Epithelial cell of proximal tubule (primary cell): ENCODE measurements around the gene TINCR. TPM values are rescaled to one million over a fixed set of nuclear protein-coding genes. Genes with fewer than 3 reads are reported as not detected.

ENCODE experiments used
- DNase-seq: peaks from one replicate; pipeline ENCODE4 v3.0.0-alpha.2; 2011; ENCODE audit warnings: low read depth
- H3K4me3 ChIP-seq: 2 replicates; pipeline ENCODE4 v1.5.1; 2011; ENCODE audit warnings: low read depth, mild to moderate bottlenecking, low read length
- CTCF ChIP-seq: conservative IDR thresholded peaks from 2 replicates; pipeline ENCODE4 v1.5.1; 2012; ENCODE audit warnings: low read depth, mild to moderate bottlenecking, low read length
- total RNA-seq: library from RNA; depleted of rRNA; stranded (reverse); fragments of >200 nt; gene quantifications from 2 replicates; pipeline ENCODE4 v1.2.3, GENCODE V29; 2015

TINCR gene
- total RNA-seq, 1 donor from 2014 or later = not detected

GRCh38 chr19:5559804-5560133 lies 8.0 kb downstream of the TINCR start:
- no peak overlapping the region for H3K4me3 ChIP-seq
- no peak for TF ChIP-seq CTCF
- no peak for DNase-seq

- no peak for TF ChIP-seq CTCF
- no peak overlapping the region for H3K4me3 ChIP-seq
- DNase-seq = no peak
These were observed 9.6 kb downstream of the TINCR start for GRCh38 chr19:5558101-5558621.

- H3K4me3 ChIP-seq = no peak overlapping the region
- DNase-seq = no peak
- TF ChIP-seq CTCF = no peak
These were observed 10.1 kb downstream of the TINCR start for GRCh38 chr19:5557691-5558090.

- no peak for TF ChIP-seq CTCF
- no peak for DNase-seq
- no peak overlapping the region for H3K4me3 ChIP-seq
These were observed 12.9 kb downstream of the TINCR start for GRCh38 chr19:5554828-5555227.

- TF ChIP-seq CTCF = no peak
- H3K4me3 ChIP-seq = no peak overlapping the region
- DNase-seq = no peak
These were observed 13.9 kb downstream of the TINCR start for GRCh38 chr19:5553892-5554291.

- TF ChIP-seq CTCF = peak; percentile 70
- H3K4me3 ChIP-seq = no peak overlapping the region
- no peak for DNase-seq
These were observed 19.9 kb downstream of the TINCR start for GRCh38 chr19:5547881-5548280.

GRCh38 chr19:5545984-5546383 lies 21.8 kb downstream of the TINCR start:
- TF ChIP-seq CTCF = no peak
- no peak overlapping the region for H3K4me3 ChIP-seq
- DNase-seq = no peak
